Measurements from ENCODE around the gene WFDC2.

WFDC2 gene

DNA sequence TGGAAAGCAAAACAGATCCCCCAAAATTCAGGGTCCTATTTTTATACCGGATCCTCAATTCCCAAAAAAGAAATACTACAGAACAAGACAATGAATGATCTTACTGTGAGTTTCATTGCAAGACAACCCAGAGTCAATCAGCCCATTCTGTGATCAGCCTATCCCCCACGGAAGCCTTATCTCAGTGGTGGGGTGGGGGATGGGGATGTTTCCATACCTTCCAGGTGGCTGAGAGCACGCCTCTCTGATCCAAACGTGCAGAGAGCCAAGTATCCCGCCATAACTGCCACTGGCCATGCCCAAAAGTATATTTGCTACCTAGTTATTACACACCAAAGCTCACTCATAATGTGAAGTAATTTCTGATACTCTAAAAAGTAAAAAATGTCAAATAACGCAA is 15.1 kb downstream of the WFDC2 start:
- TF ChIP-seq, protein P1, sequence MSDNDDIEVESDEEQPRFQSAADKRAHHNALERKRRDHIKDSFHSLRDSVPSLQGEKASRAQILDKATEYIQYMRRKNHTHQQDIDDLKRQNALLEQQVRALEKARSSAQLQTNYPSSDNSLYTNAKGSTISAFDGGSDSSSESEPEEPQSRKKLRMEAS (IDR thresholded peaks at IDR 0.05), result no peak
- TF ChIP-seq YY1 (IDR thresholded peaks at IDR 0.05; ENCODE audit: low read depth), result no peak

DNA sequence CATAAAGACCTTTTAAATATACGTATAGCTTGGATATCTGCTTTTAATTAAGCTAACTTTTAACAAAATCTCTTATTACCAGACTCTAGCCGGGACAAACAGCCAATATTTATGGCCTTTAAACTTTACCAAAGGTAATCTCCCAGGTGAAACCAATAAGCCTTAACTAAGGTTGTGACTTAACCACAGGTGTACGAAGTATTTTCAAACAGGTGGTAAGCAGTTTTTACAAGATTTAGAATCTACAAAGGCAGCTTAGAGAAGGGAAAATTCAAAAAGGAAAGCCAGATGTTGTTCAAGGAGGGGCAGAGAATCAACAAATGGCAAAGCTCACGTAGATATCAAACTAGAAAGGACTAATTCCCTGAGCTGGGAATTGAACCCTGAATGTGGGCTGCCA is 15.8 kb downstream of the WFDC2 start:
- TF ChIP-seq, protein P1 (IDR thresholded peaks at IDR 0.05), result no peak
- no peak for TF ChIP-seq ZBTB7A (IDR thresholded peaks at IDR 0.05; ENCODE audit: low read depth)
- TF ChIP-seq YY1 (IDR thresholded peaks at IDR 0.05; ENCODE audit: low read depth), result no peak
- no peak for TF ChIP-seq FOXM1 (IDR thresholded peaks at IDR 0.05; ENCODE audit: borderline replicate concordance, low read depth)
- TF ChIP-seq EP300 (IDR thresholded peaks at IDR 0.05; ENCODE audit: borderline replicate concordance), result no peak
- no peak for TF ChIP-seq NFIC (IDR thresholded peaks at IDR 0.05)
- no peak for TF ChIP-seq TAF1 (IDR thresholded peaks at IDR 0.05; ENCODE audit: low read depth)
- TF ChIP-seq TEAD4 (IDR thresholded peaks at IDR 0.05), result no peak
- TF ChIP-seq TCF12 (IDR thresholded peaks at IDR 0.05; ENCODE audit: low read depth), result no peak
- no peak for TF ChIP-seq CREB1 (IDR thresholded peaks at IDR 0.05; ENCODE audit: low read depth)
- TF ChIP-seq, protein P2, sequence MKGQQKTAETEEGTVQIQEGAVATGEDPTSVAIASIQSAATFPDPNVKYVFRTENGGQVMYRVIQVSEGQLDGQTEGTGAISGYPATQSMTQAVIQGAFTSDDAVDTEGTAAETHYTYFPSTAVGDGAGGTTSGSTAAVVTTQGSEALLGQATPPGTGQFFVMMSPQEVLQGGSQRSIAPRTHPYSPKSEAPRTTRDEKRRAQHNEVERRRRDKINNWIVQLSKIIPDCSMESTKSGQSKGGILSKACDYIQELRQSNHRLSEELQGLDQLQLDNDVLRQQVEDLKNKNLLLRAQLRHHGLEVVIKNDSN (IDR thresholded peaks at IDR 0.05), result no peak
- no peak for TF ChIP-seq RAD21 (IDR thresholded peaks at IDR 0.05; ENCODE audit: low read depth)
- no peak for TF ChIP-seq EGR1 (IDR thresholded peaks at IDR 0.05)
- TF ChIP-seq, protein P3, sequence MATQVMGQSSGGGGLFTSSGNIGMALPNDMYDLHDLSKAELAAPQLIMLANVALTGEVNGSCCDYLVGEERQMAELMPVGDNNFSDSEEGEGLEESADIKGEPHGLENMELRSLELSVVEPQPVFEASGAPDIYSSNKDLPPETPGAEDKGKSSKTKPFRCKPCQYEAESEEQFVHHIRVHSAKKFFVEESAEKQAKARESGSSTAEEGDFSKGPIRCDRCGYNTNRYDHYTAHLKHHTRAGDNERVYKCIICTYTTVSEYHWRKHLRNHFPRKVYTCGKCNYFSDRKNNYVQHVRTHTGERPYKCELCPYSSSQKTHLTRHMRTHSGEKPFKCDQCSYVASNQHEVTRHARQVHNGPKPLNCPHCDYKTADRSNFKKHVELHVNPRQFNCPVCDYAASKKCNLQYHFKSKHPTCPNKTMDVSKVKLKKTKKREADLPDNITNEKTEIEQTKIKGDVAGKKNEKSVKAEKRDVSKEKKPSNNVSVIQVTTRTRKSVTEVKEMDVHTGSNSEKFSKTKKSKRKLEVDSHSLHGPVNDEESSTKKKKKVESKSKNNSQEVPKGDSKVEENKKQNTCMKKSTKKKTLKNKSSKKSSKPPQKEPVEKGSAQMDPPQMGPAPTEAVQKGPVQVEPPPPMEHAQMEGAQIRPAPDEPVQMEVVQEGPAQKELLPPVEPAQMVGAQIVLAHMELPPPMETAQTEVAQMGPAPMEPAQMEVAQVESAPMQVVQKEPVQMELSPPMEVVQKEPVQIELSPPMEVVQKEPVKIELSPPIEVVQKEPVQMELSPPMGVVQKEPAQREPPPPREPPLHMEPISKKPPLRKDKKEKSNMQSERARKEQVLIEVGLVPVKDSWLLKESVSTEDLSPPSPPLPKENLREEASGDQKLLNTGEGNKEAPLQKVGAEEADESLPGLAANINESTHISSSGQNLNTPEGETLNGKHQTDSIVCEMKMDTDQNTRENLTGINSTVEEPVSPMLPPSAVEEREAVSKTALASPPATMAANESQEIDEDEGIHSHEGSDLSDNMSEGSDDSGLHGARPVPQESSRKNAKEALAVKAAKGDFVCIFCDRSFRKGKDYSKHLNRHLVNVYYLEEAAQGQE (IDR thresholded peaks at IDR 0.05; ENCODE audit: low read depth), result no peak
- no peak for TF ChIP-seq CEBPB (IDR thresholded peaks at IDR 0.05)

- TF ChIP-seq, protein P1 (IDR thresholded peaks at IDR 0.05), result no peak
- TF ChIP-seq YY1 (IDR thresholded peaks at IDR 0.05; ENCODE audit: low read depth), result no peak
- no peak for TF ChIP-seq ZBTB7A (IDR thresholded peaks at IDR 0.05; ENCODE audit: low read depth)
- no peak for TF ChIP-seq TCF12 (IDR thresholded peaks at IDR 0.05; ENCODE audit: low read depth)
- TF ChIP-seq CREB1 (IDR thresholded peaks at IDR 0.05; ENCODE audit: low read depth), result no peak
- TF ChIP-seq, protein P2 (IDR thresholded peaks at IDR 0.05), result no peak
- TF ChIP-seq TAF1 (IDR thresholded peaks at IDR 0.05; ENCODE audit: low read depth), result no peak
- TF ChIP-seq, protein P3 (IDR thresholded peaks at IDR 0.05; ENCODE audit: low read depth), result no peak
- no peak for TF ChIP-seq FOXM1 (IDR thresholded peaks at IDR 0.05; ENCODE audit: borderline replicate concordance, low read depth)
- TF ChIP-seq NFIC (IDR thresholded peaks at IDR 0.05), result no peak
- no peak for TF ChIP-seq TEAD4 (IDR thresholded peaks at IDR 0.05)
- TF ChIP-seq EGR1 (IDR thresholded peaks at IDR 0.05), result no peak
- no peak for TF ChIP-seq RAD21 (IDR thresholded peaks at IDR 0.05; ENCODE audit: low read depth)
- TF ChIP-seq CEBPB (IDR thresholded peaks at IDR 0.05), result no peak
- no peak for TF ChIP-seq EP300 (IDR thresholded peaks at IDR 0.05; ENCODE audit: borderline replicate concordance)
These were observed 17.7 kb downstream of the WFDC2 start for GRCh38 chr20:45487231-45487635.

DNA sequence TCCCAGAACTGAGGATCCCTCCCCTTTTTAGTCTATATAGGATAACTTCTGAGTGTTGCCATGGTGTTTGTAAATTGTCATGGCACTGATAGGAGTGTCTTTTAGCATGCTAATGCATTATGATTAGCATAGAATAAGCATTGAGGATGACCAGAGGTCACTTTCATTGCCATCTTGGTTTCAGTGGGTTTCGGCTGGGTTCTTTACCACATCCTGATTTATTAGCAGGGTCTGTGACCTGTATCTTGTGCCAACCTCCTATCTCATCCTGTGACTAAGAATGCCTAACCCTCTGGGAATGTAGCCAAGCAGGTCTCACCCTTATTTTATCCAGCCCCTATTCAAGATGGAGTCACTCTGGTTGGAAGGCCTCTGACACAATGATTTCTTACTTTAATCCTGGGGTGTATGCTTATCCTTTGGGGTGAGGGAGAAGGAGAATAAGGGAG is 19.6 kb downstream of the WFDC2 start:
- no peak for TF ChIP-seq EP300 (IDR thresholded peaks at IDR 0.05; ENCODE audit: borderline replicate concordance)
- TF ChIP-seq, protein P1 (IDR thresholded peaks at IDR 0.05), result no peak
- no peak for TF ChIP-seq EGR1 (IDR thresholded peaks at IDR 0.05)
- no peak for TF ChIP-seq FOXM1 (IDR thresholded peaks at IDR 0.05; ENCODE audit: borderline replicate concordance, low read depth)
- TF ChIP-seq TEAD4 (IDR thresholded peaks at IDR 0.05), result no peak
- TF ChIP-seq CEBPB (IDR thresholded peaks at IDR 0.05), result no peak
- no peak for TF ChIP-seq CREB1 (IDR thresholded peaks at IDR 0.05; ENCODE audit: low read depth)
- TF ChIP-seq NFIC (IDR thresholded peaks at IDR 0.05), result no peak
- TF ChIP-seq TCF12 (IDR thresholded peaks at IDR 0.05; ENCODE audit: low read depth), result no peak
- TF ChIP-seq, protein P3 (IDR thresholded peaks at IDR 0.05; ENCODE audit: low read depth), result no peak
- TF ChIP-seq ZBTB7A (IDR thresholded peaks at IDR 0.05; ENCODE audit: low read depth), result no peak
